ENCODE measurements around the gene ADGRL1.
"Not testable (repeated sequence)": the region's sequence is repeated elsewhere in the genome, so short reads cannot be mapped to it uniquely, and the experiment has no call there.

- TF ChIP-seq EZH2 (IDR thresholded peaks at IDR 0.05; ENCODE audit: low read length, unreplicated experiment): not testable (repeated sequence)
- TF ChIP-seq CTCF (conservative IDR thresholded peaks at IDR 0.05; ENCODE audit: low read depth, low read length): peak; percentile 49; the same call in 1 of the 2 replicates
Observed at GRCh38 chr19:14221345-14221744, 15.4 kb upstream of the ADGRL1 start.
